Left lung (tissue), 10 donors: ENCODE results near the gene PAM. TPM values are rescaled to one million over a fixed set of nuclear protein-coding genes. Genes with fewer than 3 reads are reported as not detected.
A peak's percentile ranks its signal among the peaks of the same experiment; 100 is the strongest.

Source experiments
- ATAC-seq: fragments of 200-7000 bp; cut with Tn5 transposase; one replicate; pipeline ENCODE4 v1.9.1; 2020; ENCODE audit warnings: moderate library complexity
- DNase-seq, 4 donors: peaks; one replicate each; pipeline ENCODE4 v3.0.0-alpha.2; 2013 to 2020
- H3K27ac ChIP-seq, 2 donors: fragments of 200-600 bp; sonication (generic) in 1 of 2; one replicate each; pipeline versions ENCODE4 v1.5.0 to v1.8.0; 2020 to 2021
- H3K27me3 ChIP-seq, 2 donors: fragments of 200-600 bp; sonication (generic) in 1 of 2; one replicate each; pipeline versions ENCODE4 v1.5.0 to v1.8.0; 2020 to 2021
- H3K36me3 ChIP-seq, 2 donors: fragments of 200-600 bp; sonication (generic) in 1 of 2; one replicate each; pipeline versions ENCODE4 v1.5.0 to v1.8.0; 2020 to 2021
- H3K4me1 ChIP-seq, 2 donors: fragments of 200-600 bp; one replicate each; pipeline ENCODE4 v1.8.0; 2021
- H3K4me3 ChIP-seq, 2 donors: fragments of 200-600 bp; sonication (generic) in 1 of 2; one replicate each; pipeline versions ENCODE4 v1.5.0 to v1.8.0; 2020 to 2021; ENCODE audit warnings: mild to moderate bottlenecking in 1 of 2
- H3K9me3 ChIP-seq, 2 donors: fragments of 200-600 bp; sonication (generic) in 1 of 2; one replicate each; pipeline versions ENCODE4 v1.5.0 to v1.8.0; 2020 to 2021
- CTCF ChIP-seq, 2 donors: fragments of 200-600 bp; sonication (generic) in 1 of 2; IDR thresholded peaks; one replicate each; pipeline versions ENCODE4 v1.5.0 to v1.8.0; 2021; ENCODE audit warnings: antibody characterized with exemption in 2 of 2
- intact Hi-C, 2 donors: fragments of 100-400 bp; cut with DNase I; formaldehyde crosslinking; loops; one replicate each; pipeline versions ENCODE4 v1.11.2 to v1.14.2; 2022
- polyA plus RNA-seq, 6 donors: library from polyadenylated mRNA; unstranded; fragments of 120-200 nt; gene quantifications; one replicate each; pipeline ENCODE4 v1.2.1, GENCODE V29; 2013; ENCODE audit not compliant: insufficient read length in 6 of 6
- total RNA-seq, 2 donors: library from RNA; stranded (reverse); fragmentation: NEBNext Ultra II Directional; extraction: Animal tissue kit (Norgen Biotek cat#: 25700); gene quantifications; one replicate each; pipeline ENCODE4 v1.2.1, GENCODE V29; 2021
- donor health status: DM: no; HTN: yes; CAD: no.
- donor health status: DM: no; HTN: no; CAD: no.

Gene PAM
- total and polyA plus RNA-seq, 8 donors, result 93.3 to 427 (median 145) TPM

- H3K9me3 ChIP-seq, result no peaks in the 10 kb centered on the region
- ATAC-seq, result no peak
- no peak for TF ChIP-seq CTCF (IDR thresholded peaks at IDR 0.05)
- H3K27ac ChIP-seq, result no peak overlapping the region
- no peak for DNase-seq
- H3K36me3 ChIP-seq, result no peaks in the 10 kb centered on the region
- intact Hi-C loops, result loop anchor here in 1 of 2 donors (10.0 kb wide), 2 partner anchors 78 to 178 kb away; no protein-coding TSS in a partner anchor
- H3K4me3 ChIP-seq, result no peak overlapping the region
- H3K27me3 ChIP-seq, result no peaks in the 10 kb centered on the region
- peaks cover 0 to 13% of the 10 kb centered on the region in 2 donors for H3K4me1 ChIP-seq
These were observed 32.0 kb downstream of the PAM start for GRCh38 chr5:102787134-102787533.

- DNase-seq (no peak), ATAC-seq (no peak)
- no peak for TF ChIP-seq CTCF (IDR thresholded peaks at IDR 0.05)
- H3K4me1 ChIP-seq, result no peaks in the 10 kb centered on the region
- H3K4me3 ChIP-seq, result no peak overlapping the region
- no peaks in the 10 kb centered on the region for H3K36me3 ChIP-seq
- no peaks in the 10 kb centered on the region for H3K27me3 ChIP-seq
- H3K27ac ChIP-seq, result no peak overlapping the region
- intact Hi-C loops, result loop anchor here in 1 of 2 donors (10.0 kb wide), 2 partner anchors 76 to 176 kb away; no protein-coding TSS in a partner anchor
- H3K9me3 ChIP-seq, result no peaks in the 10 kb centered on the region
These were observed 33.7 kb downstream of the PAM start for GRCh38 chr5:102788788-102789187.

GRCh38 chr5:102789469-102789868 lies 34.4 kb downstream of the PAM start:
- H3K27me3 ChIP-seq, result no peaks in the 10 kb centered on the region
- no peak for DNase-seq
- intact Hi-C loops, result loop anchor here in 1 of 2 donors (10.0 kb wide), 2 partner anchors 75 to 175 kb away; no protein-coding TSS in a partner anchor
- H3K4me1 ChIP-seq, result no peaks in the 10 kb centered on the region
- H3K9me3 ChIP-seq, result no peaks in the 10 kb centered on the region
- no peaks in the 10 kb centered on the region for H3K36me3 ChIP-seq
- no peak overlapping the region for H3K27ac ChIP-seq
- H3K4me3 ChIP-seq, result no peak overlapping the region
- TF ChIP-seq CTCF (IDR thresholded peaks at IDR 0.05), result no peak
- ATAC-seq, result no peak

- Histone ChIP-seq H3K27ac (no peak overlapping the region), H3K27me3 (no peaks in the 10 kb centered on the region), H3K4me3 (no peak overlapping the region), H3K36me3 (no peaks in the 10 kb centered on the region), H3K4me1 (no peaks in the 10 kb centered on the region), H3K9me3 (no peaks in the 10 kb centered on the region)
- no peak for TF ChIP-seq CTCF (IDR thresholded peaks at IDR 0.05)
- ATAC-seq (no peak), DNase-seq (no peak)
- intact Hi-C loops, result no loop called here
These were observed 35.6 kb downstream of the PAM start for GRCh38 chr5:102790748-102791147.

GRCh38 chr5:102792705-102793104 lies 37.6 kb downstream of the PAM start:
- DNase-seq, result no peak
- intact Hi-C loops, result no loop called here
- H3K27ac ChIP-seq, result no peak overlapping the region
- no peak for TF ChIP-seq CTCF (IDR thresholded peaks at IDR 0.05)
- ATAC-seq, result peak; percentile 57
- no peaks in the 10 kb centered on the region for H3K9me3 ChIP-seq
- H3K27me3 ChIP-seq, result no peaks in the 10 kb centered on the region
- H3K4me1 ChIP-seq, result no peaks in the 10 kb centered on the region
- H3K36me3 ChIP-seq, result no peaks in the 10 kb centered on the region
- no peak overlapping the region for H3K4me3 ChIP-seq
